HEK293 (cell line): Measurements from ENCODE around the gene TBC1D8.

Experiments
- CTCF ChIA-PET: fragments of 350-600 bp; formaldehyde crosslinking; extraction: SDS; loops from one replicate; lab custom pipeline; 2021; ENCODE audit warnings: antibody characterized with exemption; lab: Yijun Ruan, JAX
- POLR2A ChIA-PET: fragments of 300-600 bp; formaldehyde crosslinking; extraction: SDS; loops from one replicate; lab custom pipeline; 2020; ENCODE audit warnings: antibody characterized with exemption, inconsistent platforms; lab: Yijun Ruan, JAX
- H3K27ac ChIP-seq: fragments of 200-500 bp; sonication (Bioruptor generic); 2 replicates; pipeline ENCODE4 v1.5.1; 2014; ENCODE audit warnings: low read depth, low read length, control low read depth, inconsistent platforms; ENCODE audit errors: extremely low read depth
- H3K36me3 ChIP-seq, 2 experiments: fragments of 200-500 bp in 1 of 2; sonication (Bioruptor generic) in 1 of 2; 1 replicate in 1 of 2; 2 replicates in 1 of 2; pipeline ENCODE4 v1.5.1; 2014 to 2017; ENCODE audit warnings: inconsistent platforms in 2 of 2, low read length in 2 of 2; ENCODE audit not compliant: control insufficient read depth in 2 of 2, insufficient read depth in 1 of 2
- H3K4me1 ChIP-seq: fragments of 200-500 bp; sonication (Bioruptor generic); 2 replicates; pipeline ENCODE4 v1.5.1; 2014; ENCODE audit warnings: mild to moderate bottlenecking, low read length, inconsistent platforms; ENCODE audit not compliant: control insufficient read depth, insufficient read depth
- H3K4me3 ChIP-seq: 2 replicates; pipeline ENCODE4 v1.5.1; 2011; ENCODE audit warnings: low read depth, mild to moderate bottlenecking, control low read depth, low read length, moderate library complexity
- H3K9me3 ChIP-seq: fragments of 200-500 bp; sonication (Bioruptor generic); 2 replicates; pipeline ENCODE4 v1.5.1; 2014; ENCODE audit warnings: low read depth, low read length, inconsistent platforms; ENCODE audit not compliant: control insufficient read depth, insufficient read depth
- FEZF1 ChIP-seq: fragments of 450-650 bp; formaldehyde crosslinking; IDR thresholded peaks from 2 replicates; pipeline ENCODE4 v1.5.1; 2016; ENCODE audit warnings: missing biosample characterization, missing genetic modification characterization
- HOXA7 ChIP-seq: sonication (generic); formaldehyde crosslinking; IDR thresholded peaks from 2 replicates; pipeline ENCODE4 v1.8.1; 2022; ENCODE audit warnings: missing genetic modification reagents, borderline replicate concordance
- HOXD13 ChIP-seq: sonication (generic); formaldehyde crosslinking; IDR thresholded peaks from 2 replicates; pipeline ENCODE4 v1.8.0; 2022; ENCODE audit warnings: missing genetic modification reagents, borderline replicate concordance
- PBX3 ChIP-seq: sonication (generic); formaldehyde crosslinking; IDR thresholded peaks from 2 replicates; pipeline ENCODE4 v1.8.1; 2022; ENCODE audit warnings: mild to moderate bottlenecking, moderate library complexity, missing genetic modification reagents
- ZNF138 ChIP-seq: fragments of 450-650 bp; formaldehyde crosslinking; IDR thresholded peaks from 2 replicates; pipeline ENCODE4 v1.5.1; 2016; ENCODE audit warnings: missing biosample characterization, missing genetic modification characterization, borderline replicate concordance
- ZNF140 ChIP-seq: fragments of 450-650 bp; formaldehyde crosslinking; IDR thresholded peaks from 2 replicates; pipeline ENCODE4 v1.5.1; 2016; ENCODE audit warnings: missing biosample characterization, missing genetic modification characterization
- ZNF211 ChIP-seq: fragments of 450-650 bp; formaldehyde crosslinking; IDR thresholded peaks from 2 replicates; pipeline ENCODE4 v1.5.1; 2016; ENCODE audit warnings: low read depth, missing biosample characterization, missing genetic modification characterization
- ZNF214 ChIP-seq: fragments of 450-650 bp; formaldehyde crosslinking; IDR thresholded peaks from 2 replicates; pipeline ENCODE4 v1.5.1; 2017; ENCODE audit warnings: missing biosample characterization, mild to moderate bottlenecking, missing genetic modification characterization, borderline replicate concordance
- ZNF366 ChIP-seq: fragments of 450-650 bp; formaldehyde crosslinking; conservative IDR thresholded peaks from 2 replicates; pipeline ENCODE4 v1.5.1; 2016; ENCODE audit warnings: missing biosample characterization, missing genetic modification characterization
- ZNF398 ChIP-seq: fragments of 450-650 bp; formaldehyde crosslinking; IDR thresholded peaks from 2 replicates; pipeline ENCODE4 v1.5.1; 2017; ENCODE audit warnings: missing biosample characterization, missing genetic modification characterization
- ZNF416 ChIP-seq: fragments of 450-650 bp; formaldehyde crosslinking; IDR thresholded peaks from 2 replicates; pipeline ENCODE4 v1.5.1; 2016; ENCODE audit warnings: missing biosample characterization, missing genetic modification characterization
- ZNF449 ChIP-seq: fragments of 450-650 bp; formaldehyde crosslinking; IDR thresholded peaks from 2 replicates; pipeline ENCODE4 v1.5.1; 2017; ENCODE audit warnings: missing biosample characterization, mild to moderate bottlenecking, missing genetic modification characterization, moderate library complexity
- ZNF518A ChIP-seq: fragments of 450-650 bp; formaldehyde crosslinking; conservative IDR thresholded peaks from 2 replicates; pipeline ENCODE4 v1.5.1; 2016; ENCODE audit warnings: low read depth, missing biosample characterization, missing genetic modification characterization
- ZNF544 ChIP-seq: fragments of 450-650 bp; formaldehyde crosslinking; IDR thresholded peaks from 2 replicates; pipeline ENCODE4 v1.5.0; 2017; ENCODE audit warnings: missing biosample characterization, missing genetic modification characterization
- ZNF561 ChIP-seq: fragments of 450-650 bp; IDR thresholded peaks from 2 replicates; pipeline ENCODE4 v1.5.1; 2018; ENCODE audit warnings: missing biosample characterization, missing genetic modification characterization, borderline replicate concordance
- ZNF658 ChIP-seq: fragments of 450-650 bp; formaldehyde crosslinking; IDR thresholded peaks from 2 replicates; pipeline ENCODE4; 2016; ENCODE audit warnings: missing biosample characterization, missing genetic modification characterization
- ZNF704 ChIP-seq: fragments of 450-650 bp; formaldehyde crosslinking; IDR thresholded peaks from 2 replicates; pipeline ENCODE4 v1.5.1; 2016; ENCODE audit warnings: missing biosample characterization, missing genetic modification characterization
- ZSCAN23 ChIP-seq: fragments of 450-650 bp; formaldehyde crosslinking; IDR thresholded peaks from 2 replicates; pipeline ENCODE4 v1.5.1; 2016; ENCODE audit warnings: missing biosample characterization, missing genetic modification characterization
- ZSCAN30 ChIP-seq: fragments of 450-650 bp; IDR thresholded peaks from 2 replicates; pipeline ENCODE4 v1.5.1; 2018; ENCODE audit warnings: missing biosample characterization, mild to moderate bottlenecking, missing genetic modification characterization, moderate library complexity

Gene TBC1D8

GRCh38 chr2:101025561-101025960 is 125.6 kb downstream of the TBC1D8 start:
- POLR2A ChIA-PET: no interaction called here
- H3K27ac ChIP-seq: no peak overlapping the region

GRCh38 chr2:101023327-101024107 is 127.7 kb downstream of the TBC1D8 start:
- Histone ChIP-seq H3K27ac (no peak overlapping the region), H3K36me3 (peaks cover 14 to 57% of the 10 kb centered on the region in 2 experiments), H3K4me1 (no peaks in the 10 kb centered on the region), H3K4me3 (no peak overlapping the region), H3K9me3 (no peaks in the 10 kb centered on the region)
- POLR2A ChIA-PET: no interaction called here
- CTCF ChIA-PET: no interaction called here
- no peak for TF ChIP-seq ZNF518A (tag by site-specific recombination)
- TF ChIP-seq ZNF544: no peak
- no peak for TF ChIP-seq FEZF1 (tag by site-specific recombination)
- TF ChIP-seq ZNF704 (tag by site-specific recombination): no peak
- TF ChIP-seq ZNF449 (tag by site-specific recombination): no peak
- no peak for TF ChIP-seq ZNF658 (tag by site-specific recombination)
- TF ChIP-seq HOXD13 (CRISPR knock-in tag): no peak
- no peak for TF ChIP-seq ZSCAN30
- no peak for TF ChIP-seq ZNF214

More at GRCh38 chr2:101025561-101025960, 125.6 kb downstream of the TBC1D8 start:
- H3K4me1 ChIP-seq: no peaks in the 10 kb centered on the region
- TF ChIP-seq ZNF398 (no peak), ZNF561 (tag by site-specific recombination) (no peak), ZNF138 (tag by site-specific recombination) (no peak), HOXA7 (CRISPR knock-in tag) (no peak), PBX3 (CRISPR knock-in tag) (no peak), ZNF211 (no peak), HOXD13 (CRISPR knock-in tag) (no peak), ZNF416 (no peak), ZNF449 (tag by site-specific recombination) (no peak), ZSCAN23 (no peak), ZNF140 (tag by site-specific recombination) (no peak), ZNF366 (tag by site-specific recombination) (no peak)
- H3K9me3 ChIP-seq: no peaks in the 10 kb centered on the region
- peaks cover 3 to 51% of the 10 kb centered on the region in 2 experiments; a peak in 2 of 3 replicates for H3K36me3 ChIP-seq
- CTCF ChIA-PET: interaction anchor here (0.6 to 2.4 kb wide), 4 partner anchors 13 to 379 kb away, joined by 3 to 9 read pairs (median 4); no protein-coding TSS in a partner anchor
- no peak overlapping the region for H3K4me3 ChIP-seq
